ENCODE data around the gene SKA3.
A peak's percentile ranks its signal among the peaks of the same experiment; 100 is the strongest.

The SKA3 gene

DNA sequence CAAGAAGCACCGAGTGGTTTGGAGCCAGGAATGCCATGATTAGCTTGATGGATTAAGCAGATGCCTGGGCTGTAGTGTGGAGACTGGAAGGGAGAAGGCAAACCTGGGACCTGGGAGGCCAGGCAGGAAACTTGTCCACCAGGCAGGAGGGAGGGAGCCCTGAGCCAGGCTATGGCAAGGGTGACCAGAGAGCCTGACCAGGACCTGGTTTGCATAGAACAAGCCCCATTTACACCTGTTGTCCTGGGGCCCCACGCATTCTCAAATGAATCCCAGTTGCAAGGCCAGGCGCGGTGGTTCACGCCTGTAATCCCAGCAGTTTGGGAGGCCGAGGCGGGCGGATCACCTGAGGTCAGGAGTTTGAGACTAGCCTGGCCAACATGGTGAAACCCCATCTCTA is 64.8 kb downstream of the SKA3 start:
- DNase-seq = no peak

DNA sequence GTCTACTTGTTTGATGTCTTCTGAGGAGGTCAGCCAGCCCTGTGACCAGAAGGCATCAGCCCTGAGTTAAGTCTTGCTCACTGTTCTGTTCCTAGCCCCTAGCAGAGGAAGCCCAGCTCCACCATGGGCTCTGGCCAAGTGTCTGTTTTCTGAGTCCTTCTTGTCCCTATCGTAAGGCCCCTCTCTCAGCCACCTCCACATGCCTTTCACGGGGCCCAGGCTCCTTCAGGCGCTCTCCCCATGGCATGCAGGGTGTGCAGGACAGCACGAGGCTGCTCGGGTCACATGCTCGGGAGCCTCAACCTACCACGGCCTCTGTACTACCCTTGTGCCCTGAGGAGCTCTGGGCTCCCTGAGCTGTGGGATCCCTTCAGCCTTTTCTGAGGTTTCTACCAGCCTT is 67.2 kb downstream of the SKA3 start:
- DNase-seq = no peak

DNA sequence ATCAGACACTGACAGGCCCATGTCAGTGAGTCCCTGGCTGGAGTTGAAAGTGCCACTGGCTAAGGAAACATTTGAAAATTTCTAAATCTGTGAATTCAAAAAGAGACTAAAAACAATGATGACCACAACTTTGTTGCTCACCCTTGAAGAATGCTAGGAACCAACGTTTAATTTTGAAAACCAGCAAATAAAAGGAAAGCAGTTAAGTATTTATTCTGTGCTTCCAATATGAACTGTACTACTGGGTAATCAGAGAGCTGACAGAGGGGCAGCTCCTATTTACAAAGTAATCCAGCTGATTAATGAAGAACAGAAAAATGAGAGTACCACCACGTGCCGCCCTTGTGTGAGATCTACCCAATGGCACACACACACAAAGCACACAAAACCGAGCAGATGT is 70.3 kb downstream of the SKA3 start:
- peak; percentile 65 for DNase-seq

DNA sequence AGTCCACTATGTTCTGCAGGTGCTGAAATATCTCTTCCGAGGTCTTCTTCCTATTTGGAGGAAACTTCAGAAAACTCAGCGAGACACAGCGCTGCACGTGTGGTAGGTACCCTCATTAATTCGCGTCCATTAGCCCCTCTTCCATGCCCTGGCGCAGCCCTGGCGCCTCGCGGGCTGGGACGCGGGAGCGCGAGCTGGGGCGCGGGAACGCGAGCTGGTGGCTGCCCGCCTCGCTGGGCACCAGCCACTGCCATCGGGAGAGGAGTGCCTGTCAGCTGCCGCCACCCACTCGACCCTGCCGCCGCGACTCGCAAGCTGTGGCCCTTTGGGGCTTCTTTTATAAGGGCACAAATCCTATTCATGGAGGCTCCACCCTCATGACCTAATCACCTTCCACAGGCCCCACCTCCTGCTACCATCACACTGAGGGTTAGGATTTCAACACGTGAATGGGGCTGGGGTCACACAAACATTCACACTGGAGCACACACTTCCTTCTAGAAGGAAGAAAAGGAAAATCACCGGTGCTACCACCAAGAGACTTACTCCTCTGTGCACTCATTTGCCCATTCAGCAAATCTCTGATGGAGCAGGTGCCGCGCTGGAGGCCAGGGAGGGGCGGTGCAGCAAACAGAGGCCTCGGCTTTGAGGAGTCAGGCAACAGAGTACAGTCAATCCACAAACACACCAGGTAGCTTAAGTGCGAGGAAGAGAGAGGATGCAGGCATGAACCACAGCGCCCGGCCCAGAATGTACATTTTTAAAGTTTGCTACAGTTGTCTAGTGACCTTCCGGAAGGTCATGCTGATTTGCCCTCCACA is 71.9 kb downstream of the SKA3 start:
- DNase-seq = no peak
